Osteoblast (primary cell): Measurements from ENCODE around the gene IAPP. TPM values are rescaled to one million over a fixed set of nuclear protein-coding genes. Genes with fewer than 3 reads are reported as not detected.
"Not testable (repeated sequence)": the region's sequence is repeated elsewhere in the genome, so short reads cannot be mapped to it uniquely, and the experiment has no call there.

Source experiments
- DNase-seq: peaks from one replicate; pipeline ENCODE4 v3.0.0; 2011; ENCODE audit warnings: low spot score, mixed read lengths; ENCODE audit not compliant: insufficient read length; ENCODE audit errors: missing footprints
- H2AFZ ChIP-seq: 2 replicates; pipeline ENCODE4 v1.6.0; 2011; ENCODE audit warnings: mild to moderate bottlenecking, low read length
- H3K27ac ChIP-seq: 2 replicates; pipeline ENCODE4 v1.5.1; 2011; ENCODE audit warnings: mild to moderate bottlenecking, low read depth, low read length, moderate library complexity
- H3K27me3 ChIP-seq: 2 replicates; pipeline ENCODE4 v1.6.0; 2012; ENCODE audit warnings: mild to moderate bottlenecking, control low read depth, inconsistent platforms, low read length, moderate library complexity; ENCODE audit not compliant: insufficient read depth
- H3K36me3 ChIP-seq: 2 replicates; pipeline ENCODE4 v1.5.1; 2011; ENCODE audit warnings: mild to moderate bottlenecking, low read length, control low read depth, moderate library complexity; ENCODE audit not compliant: insufficient read depth
- H3K4me1 ChIP-seq: 2 replicates; pipeline ENCODE4 v1.5.1; 2011; ENCODE audit warnings: mild to moderate bottlenecking, low read length, control low read depth, moderate library complexity; ENCODE audit not compliant: insufficient read depth
- H3K4me2 ChIP-seq: 2 replicates; pipeline ENCODE4 v1.6.0; 2011; ENCODE audit warnings: mild to moderate bottlenecking, low read length; ENCODE audit not compliant: insufficient read depth
- H3K4me3 ChIP-seq: fragments of 200-600 bp; sonication (generic); 3 replicates; pipeline ENCODE4 v1.5.1; 2012; ENCODE audit warnings: mild to moderate bottlenecking, low read length, inconsistent platforms; ENCODE audit not compliant: insufficient read depth
- H3K79me2 ChIP-seq: 2 replicates; pipeline ENCODE4 v1.6.0; 2012; ENCODE audit warnings: mild to moderate bottlenecking, low read length, control low read depth, inconsistent platforms; ENCODE audit not compliant: insufficient read depth
- H3K9me3 ChIP-seq: 2 replicates; pipeline ENCODE4 v1.5.1; 2011; ENCODE audit warnings: low read depth, low read length, control low read depth
- H4K20me1 ChIP-seq: 2 replicates; pipeline ENCODE4 v1.6.0; 2012; ENCODE audit warnings: mild to moderate bottlenecking, low read length, control low read depth; ENCODE audit not compliant: insufficient read depth
- total RNA-seq: library from RNA; depleted of rRNA; stranded (reverse); fragments of >200 nt; gene quantifications from 2 replicates; pipeline ENCODE4 v1.2.3, GENCODE V29; 2012
- TF ChIP-seq, protein P1 (sequence below): IDR thresholded peaks from 2 replicates; pipeline ENCODE4 v1.5.1; 2011; ENCODE audit warnings: mild to moderate bottlenecking, low read depth, low read length, moderate library complexity; ENCODE audit errors: extremely low read depth

The IAPP gene
- total RNA-seq, 1 donor = not detected

GRCh38 chr12:21370845-21371449 is 1.8 kb upstream of the IAPP start:
- Histone ChIP-seq H3K4me3 (no peak overlapping the region), H3K27ac (no peak overlapping the region), H4K20me1 (no peaks in the 10 kb centered on the region), H3K4me1 (no peaks in the 10 kb centered on the region), H3K79me2 (no peaks in the 10 kb centered on the region), H3K9me3 (no peaks in the 10 kb centered on the region), H2AFZ (no peak overlapping the region), H3K36me3 (no peaks in the 10 kb centered on the region), H3K27me3 (no peaks in the 10 kb centered on the region), H3K4me2 (no peak overlapping the region)
- TF ChIP-seq, protein P1, sequence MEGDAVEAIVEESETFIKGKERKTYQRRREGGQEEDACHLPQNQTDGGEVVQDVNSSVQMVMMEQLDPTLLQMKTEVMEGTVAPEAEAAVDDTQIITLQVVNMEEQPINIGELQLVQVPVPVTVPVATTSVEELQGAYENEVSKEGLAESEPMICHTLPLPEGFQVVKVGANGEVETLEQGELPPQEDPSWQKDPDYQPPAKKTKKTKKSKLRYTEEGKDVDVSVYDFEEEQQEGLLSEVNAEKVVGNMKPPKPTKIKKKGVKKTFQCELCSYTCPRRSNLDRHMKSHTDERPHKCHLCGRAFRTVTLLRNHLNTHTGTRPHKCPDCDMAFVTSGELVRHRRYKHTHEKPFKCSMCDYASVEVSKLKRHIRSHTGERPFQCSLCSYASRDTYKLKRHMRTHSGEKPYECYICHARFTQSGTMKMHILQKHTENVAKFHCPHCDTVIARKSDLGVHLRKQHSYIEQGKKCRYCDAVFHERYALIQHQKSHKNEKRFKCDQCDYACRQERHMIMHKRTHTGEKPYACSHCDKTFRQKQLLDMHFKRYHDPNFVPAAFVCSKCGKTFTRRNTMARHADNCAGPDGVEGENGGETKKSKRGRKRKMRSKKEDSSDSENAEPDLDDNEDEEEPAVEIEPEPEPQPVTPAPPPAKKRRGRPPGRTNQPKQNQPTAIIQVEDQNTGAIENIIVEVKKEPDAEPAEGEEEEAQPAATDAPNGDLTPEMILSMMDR = no peak
- DNase-seq = no peak

DNA sequence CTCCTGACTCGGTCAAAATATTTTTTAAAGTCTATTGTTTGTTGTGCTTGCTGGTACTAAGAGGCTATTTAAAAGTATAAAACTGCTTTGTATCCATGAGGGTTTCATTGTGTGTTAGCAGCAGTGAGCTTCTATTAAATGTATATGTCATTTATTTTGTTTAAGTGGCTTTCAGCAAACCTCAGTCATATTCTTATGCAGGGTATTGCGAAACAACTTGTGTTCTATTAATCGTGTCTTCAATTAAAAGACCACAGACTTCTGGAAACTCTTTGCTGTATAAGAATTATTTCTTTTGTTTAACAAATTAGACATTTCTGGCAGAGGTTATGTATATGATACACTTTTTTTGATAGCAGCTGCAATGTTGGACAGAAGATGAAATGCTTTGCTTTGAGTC is 6.5 kb downstream of the IAPP start:
- H3K27me3 ChIP-seq = peaks cover 2% of the 10 kb centered on the region
- no peaks in the 10 kb centered on the region for H4K20me1 ChIP-seq
- no peak overlapping the region for H3K4me2 ChIP-seq
- H3K27ac ChIP-seq = no peak overlapping the region
- H3K79me2 ChIP-seq = no peaks in the 10 kb centered on the region
- TF ChIP-seq, protein P1 = no peak
- no peaks in the 10 kb centered on the region for H3K4me1 ChIP-seq
- H3K9me3 ChIP-seq = no peaks in the 10 kb centered on the region
- no peak overlapping the region for H3K4me3 ChIP-seq
- no peak for DNase-seq
- H3K36me3 ChIP-seq = no peaks in the 10 kb centered on the region
- no peak overlapping the region for H2AFZ ChIP-seq

GRCh38 chr12:21381320-21381719 is 8.6 kb downstream of the IAPP start:
- not testable (repeated sequence) for H3K4me3 ChIP-seq, H3K4me1 ChIP-seq, H2AFZ ChIP-seq, H3K9me3 ChIP-seq, DNase-seq, H3K4me2 ChIP-seq, H4K20me1 ChIP-seq, H3K36me3 ChIP-seq, H3K27me3 ChIP-seq, H3K79me2 ChIP-seq, H3K27ac ChIP-seq

DNA sequence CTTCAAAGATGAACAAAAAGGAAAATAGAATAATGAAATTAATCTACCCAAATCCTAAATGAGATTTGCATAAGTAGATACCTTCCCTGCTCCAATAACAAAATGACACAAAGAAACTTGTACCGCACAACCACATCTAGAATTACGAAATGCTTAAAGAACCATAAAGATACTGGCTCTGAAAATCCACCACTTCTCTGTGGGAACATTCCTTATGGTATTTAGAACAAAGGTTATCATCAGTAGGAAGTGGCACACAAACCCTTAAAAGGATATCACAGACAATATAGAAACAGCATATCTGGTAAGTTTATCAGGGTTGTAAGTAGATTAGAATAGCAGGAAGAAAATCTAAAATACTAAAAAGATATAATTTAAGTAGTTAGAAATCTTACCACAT is 11.6 kb downstream of the IAPP start:
- no peaks in the 10 kb centered on the region for H4K20me1 ChIP-seq
- no peaks in the 10 kb centered on the region for H3K9me3 ChIP-seq
- no peak overlapping the region for H3K4me2 ChIP-seq
- TF ChIP-seq, protein P1 = no peak
- H3K27me3 ChIP-seq = no peaks in the 10 kb centered on the region
- H3K79me2 ChIP-seq = no peaks in the 10 kb centered on the region
- no peak overlapping the region for H3K27ac ChIP-seq
- H3K4me1 ChIP-seq = no peaks in the 10 kb centered on the region
- H3K4me3 ChIP-seq = no peak overlapping the region
- no peak overlapping the region for H2AFZ ChIP-seq
- no peaks in the 10 kb centered on the region for H3K36me3 ChIP-seq
- no peak for DNase-seq
